ENCODE measurements around the gene MRPL34.

DNA sequence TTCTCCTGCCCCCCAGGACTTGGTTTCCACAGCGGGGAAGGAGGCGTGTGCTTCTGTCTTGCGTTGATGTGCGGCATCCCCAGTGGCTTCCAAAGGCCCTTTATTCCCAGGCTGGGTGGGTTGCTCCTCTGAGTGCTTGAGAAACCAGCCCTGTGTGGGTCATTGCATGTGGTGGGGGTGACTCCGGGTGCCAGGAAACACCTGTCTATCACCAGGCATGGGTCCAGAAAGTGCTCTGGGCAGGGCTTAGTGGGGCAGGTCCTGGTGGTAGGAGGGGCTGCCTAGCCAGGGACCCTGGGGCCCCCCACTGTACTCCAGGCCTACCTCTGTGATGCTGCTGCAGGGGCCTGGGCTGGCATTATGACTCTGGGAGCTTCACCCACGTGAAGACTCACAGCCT, 13.3 kb downstream of the MRPL34 start:
- TF ChIP-seq GATAD2B (IDR thresholded peaks at IDR 0.05; ENCODE audit: borderline replicate concordance) (no peak), KDM1A (IDR thresholded peaks at IDR 0.05) (no peak), KDM4B (IDR thresholded peaks at IDR 0.05; ENCODE audit: borderline replicate concordance in 2 of 2, low read depth in 1 of 2) (no peak), CBX3 (IDR thresholded peaks at IDR 0.05; ENCODE audit: borderline replicate concordance in 1 of 2, low read length in 2 of 2) (no peak)
- TF ChIP-seq, protein P1, sequence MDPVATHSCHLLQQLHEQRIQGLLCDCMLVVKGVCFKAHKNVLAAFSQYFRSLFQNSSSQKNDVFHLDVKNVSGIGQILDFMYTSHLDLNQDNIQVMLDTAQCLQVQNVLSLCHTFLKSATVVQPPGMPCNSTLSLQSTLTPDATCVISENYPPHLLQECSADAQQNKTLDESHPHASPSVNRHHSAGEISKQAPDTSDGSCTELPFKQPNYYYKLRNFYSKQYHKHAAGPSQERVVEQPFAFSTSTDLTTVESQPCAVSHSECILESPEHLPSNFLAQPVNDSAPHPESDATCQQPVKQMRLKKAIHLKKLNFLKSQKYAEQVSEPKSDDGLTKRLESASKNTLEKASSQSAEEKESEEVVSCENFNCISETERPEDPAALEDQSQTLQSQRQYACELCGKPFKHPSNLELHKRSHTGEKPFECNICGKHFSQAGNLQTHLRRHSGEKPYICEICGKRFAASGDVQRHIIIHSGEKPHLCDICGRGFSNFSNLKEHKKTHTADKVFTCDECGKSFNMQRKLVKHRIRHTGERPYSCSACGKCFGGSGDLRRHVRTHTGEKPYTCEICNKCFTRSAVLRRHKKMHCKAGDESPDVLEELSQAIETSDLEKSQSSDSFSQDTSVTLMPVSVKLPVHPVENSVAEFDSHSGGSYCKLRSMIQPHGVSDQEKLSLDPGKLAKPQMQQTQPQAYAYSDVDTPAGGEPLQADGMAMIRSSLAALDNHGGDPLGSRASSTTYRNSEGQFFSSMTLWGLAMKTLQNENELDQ (CRISPR knock-in tag; IDR thresholded peaks at IDR 0.05; ENCODE audit: borderline replicate concordance), result no peak

Data from K562 (cell line).